WI38 (cell line): ENCODE measurements around the gene MTAP.

Experiments used
- H3K4me3 ChIP-seq: 2 replicates; pipeline ENCODE4 v1.5.1; 2011; ENCODE audit warnings: low read depth, mild to moderate bottlenecking, control low read depth, low read length
- TF ChIP-seq, protein P1 (sequence below): IDR thresholded peaks from 2 replicates; pipeline ENCODE4 v1.5.1; 2012; ENCODE audit warnings: low read depth, mild to moderate bottlenecking, control low read depth, low read length

The MTAP gene

DNA sequence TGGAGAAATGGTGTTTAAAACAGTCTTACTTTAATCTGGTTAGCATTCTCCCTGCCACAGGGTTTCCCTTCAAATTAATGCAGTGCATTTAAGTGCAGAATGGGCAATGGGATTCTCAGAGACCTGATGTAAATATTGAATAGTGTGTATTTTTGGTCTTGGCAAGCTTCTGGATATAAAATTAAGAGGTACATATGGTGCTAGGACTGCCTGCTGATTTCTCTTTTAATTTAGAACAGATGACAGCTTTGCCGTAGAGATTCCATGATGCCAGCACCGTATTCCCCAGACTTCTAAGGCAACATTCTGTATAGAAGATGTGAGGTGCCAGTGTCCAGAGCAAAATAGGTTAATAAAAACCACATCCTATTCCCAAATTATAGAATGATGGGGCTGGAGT, 1.9 kb downstream of the MTAP start:
- TF ChIP-seq, protein P1, sequence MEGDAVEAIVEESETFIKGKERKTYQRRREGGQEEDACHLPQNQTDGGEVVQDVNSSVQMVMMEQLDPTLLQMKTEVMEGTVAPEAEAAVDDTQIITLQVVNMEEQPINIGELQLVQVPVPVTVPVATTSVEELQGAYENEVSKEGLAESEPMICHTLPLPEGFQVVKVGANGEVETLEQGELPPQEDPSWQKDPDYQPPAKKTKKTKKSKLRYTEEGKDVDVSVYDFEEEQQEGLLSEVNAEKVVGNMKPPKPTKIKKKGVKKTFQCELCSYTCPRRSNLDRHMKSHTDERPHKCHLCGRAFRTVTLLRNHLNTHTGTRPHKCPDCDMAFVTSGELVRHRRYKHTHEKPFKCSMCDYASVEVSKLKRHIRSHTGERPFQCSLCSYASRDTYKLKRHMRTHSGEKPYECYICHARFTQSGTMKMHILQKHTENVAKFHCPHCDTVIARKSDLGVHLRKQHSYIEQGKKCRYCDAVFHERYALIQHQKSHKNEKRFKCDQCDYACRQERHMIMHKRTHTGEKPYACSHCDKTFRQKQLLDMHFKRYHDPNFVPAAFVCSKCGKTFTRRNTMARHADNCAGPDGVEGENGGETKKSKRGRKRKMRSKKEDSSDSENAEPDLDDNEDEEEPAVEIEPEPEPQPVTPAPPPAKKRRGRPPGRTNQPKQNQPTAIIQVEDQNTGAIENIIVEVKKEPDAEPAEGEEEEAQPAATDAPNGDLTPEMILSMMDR = no peak
- peak overlapping the region; percentile 81 for H3K4me3 ChIP-seq

DNA sequence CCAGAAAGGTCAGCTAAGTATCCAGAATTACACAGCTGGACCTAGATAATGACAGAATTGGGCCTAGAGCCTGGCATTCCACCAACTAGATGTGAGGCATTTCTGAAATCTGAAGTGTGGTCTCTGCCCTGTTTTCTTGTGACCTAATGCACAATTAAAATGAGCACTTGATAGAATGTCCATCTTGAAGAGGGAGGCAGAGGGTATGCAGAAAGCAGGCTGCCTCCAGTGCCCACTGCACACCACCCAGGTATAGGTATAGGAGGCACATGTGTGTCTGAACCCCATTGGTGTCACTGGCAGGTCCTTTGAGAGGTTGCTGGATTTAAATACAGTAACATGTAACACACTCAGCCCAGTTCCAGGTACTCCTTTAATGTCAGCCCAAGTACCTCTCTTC, 2.4 kb downstream of the MTAP start:
- TF ChIP-seq, protein P1 = no peak
- no peak overlapping the region for H3K4me3 ChIP-seq

DNA sequence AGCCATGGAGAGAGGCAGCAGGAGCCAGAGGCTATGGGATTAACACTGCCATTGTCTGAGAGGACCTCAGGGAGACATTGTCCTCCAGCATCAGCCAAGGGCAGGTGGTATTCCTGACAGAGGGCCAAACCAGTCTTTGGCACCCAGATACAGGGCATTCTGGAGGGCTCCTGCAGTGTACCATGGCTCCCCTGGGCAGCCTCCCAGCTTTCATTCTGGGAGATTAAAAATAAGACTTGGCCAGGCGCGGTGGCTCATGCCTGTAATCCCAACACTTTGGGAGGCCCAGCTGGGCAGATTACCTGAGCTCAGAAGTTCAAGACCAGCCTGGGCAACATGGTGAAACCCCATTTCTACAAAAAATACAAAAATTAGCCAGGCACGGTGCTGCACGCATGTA, 4.2 kb downstream of the MTAP start:
- TF ChIP-seq, protein P1 = no peak
- H3K4me3 ChIP-seq = no peak overlapping the region

DNA sequence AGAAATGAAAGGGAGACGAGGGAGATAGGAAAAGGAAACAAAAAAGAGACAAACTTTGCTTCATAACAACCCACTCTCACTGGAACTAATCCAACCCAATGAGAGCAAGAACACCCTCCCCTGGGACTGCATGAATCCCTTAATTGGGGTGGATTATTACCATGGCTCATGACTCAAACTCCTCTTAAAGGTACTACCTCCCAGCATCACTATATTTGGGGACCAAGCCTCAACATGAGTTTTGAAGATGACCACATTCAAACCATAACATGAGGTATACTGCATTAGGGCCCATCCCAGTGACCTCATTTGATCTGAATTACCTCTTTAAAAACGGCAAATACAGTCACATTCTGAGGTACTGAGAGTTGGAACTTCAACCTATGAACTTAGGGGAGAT, 8.0 kb downstream of the MTAP start:
- H3K4me3 ChIP-seq = no peak overlapping the region
- TF ChIP-seq, protein P1 = no peak

DNA sequence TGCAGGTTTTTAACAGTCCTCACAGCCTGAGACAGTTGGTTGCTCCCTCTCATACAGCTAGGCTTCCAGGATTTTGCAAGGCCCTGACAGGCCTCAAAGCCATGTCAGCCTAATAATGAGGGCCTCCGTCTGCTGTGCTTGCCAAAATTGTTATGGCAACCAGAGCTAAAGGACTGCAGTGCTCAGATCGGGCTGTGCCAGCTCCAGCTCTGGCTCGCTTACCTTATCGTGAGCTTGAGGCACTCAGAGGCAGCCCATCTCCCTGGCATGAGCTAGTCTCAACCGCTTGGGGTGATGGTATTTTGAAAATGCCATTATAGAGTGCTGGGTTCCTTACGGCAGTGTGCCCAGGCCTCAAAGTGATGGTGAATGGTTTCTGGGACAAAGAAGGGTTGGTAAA, 8.4 kb downstream of the MTAP start:
- H3K4me3 ChIP-seq = no peak overlapping the region
- TF ChIP-seq, protein P1 = no peak

DNA sequence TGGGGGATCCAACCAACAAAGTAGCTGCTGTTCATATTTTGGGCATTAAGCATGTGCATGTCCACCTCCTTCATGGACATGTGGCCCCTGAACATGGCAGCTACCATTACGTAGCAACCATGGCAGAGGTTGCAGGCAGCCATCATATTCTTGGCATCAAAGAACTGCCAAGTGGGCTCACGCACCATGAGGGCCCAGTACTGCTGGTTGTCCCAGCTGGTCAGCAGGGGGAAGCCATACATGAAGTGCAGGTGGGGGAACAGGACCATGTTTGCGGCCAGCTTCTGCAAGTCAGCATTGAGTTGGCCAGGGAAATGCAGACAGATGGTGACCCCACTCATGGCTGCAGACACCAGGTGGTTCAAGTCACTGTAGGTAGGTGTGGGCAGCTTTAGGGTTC, 9.5 kb downstream of the MTAP start:
- H3K4me3 ChIP-seq = no peak overlapping the region
- TF ChIP-seq, protein P1 = no peak

DNA sequence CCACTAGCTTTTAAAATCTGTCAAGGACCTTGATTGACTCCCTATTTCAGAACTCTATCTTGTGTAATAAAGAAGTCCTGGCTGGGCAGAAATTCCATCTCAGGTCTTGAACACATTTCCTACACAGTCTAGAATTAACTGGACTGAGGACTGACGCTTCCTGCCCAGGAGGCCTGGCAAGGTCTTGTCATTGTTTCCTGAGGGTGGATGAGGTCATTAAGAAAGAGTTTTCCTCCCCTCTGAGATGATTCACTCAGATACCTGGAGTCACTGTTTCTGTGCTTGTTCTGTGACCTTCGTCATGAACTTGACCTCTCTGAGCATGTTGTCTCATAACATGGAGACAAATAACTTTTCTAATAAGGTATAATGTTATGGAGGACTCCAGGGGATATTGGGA, 10.0 kb downstream of the MTAP start:
- no peak overlapping the region for H3K4me3 ChIP-seq
- TF ChIP-seq, protein P1 = no peak
